Activated CD4-positive, alpha-beta T cell treated with anti-CD3 and anti-CD28 coated beads, Interleukin-2, amount 50 U/mL, for 48 hours (primary cell): ENCODE data around the gene DNMT3L.

Source experiments
- DNase-seq, 2 experiments: peaks; one replicate each; pipeline ENCODE4 v3.0.0-alpha.2; 2020

The DNMT3L gene

GRCh38 chr21:44261675-44262295 is at the start of gene DNMT3L:
TSS of gene DNMT3L (minus strand) at chr21:44261897. CDS start at chr21:44261259, 638 bp downstream.
- no peak for DNase-seq

GRCh38 chr21:44310628-44311507 is 49.2 kb upstream of the DNMT3L start:
- DNase-seq = no peak

DNA sequence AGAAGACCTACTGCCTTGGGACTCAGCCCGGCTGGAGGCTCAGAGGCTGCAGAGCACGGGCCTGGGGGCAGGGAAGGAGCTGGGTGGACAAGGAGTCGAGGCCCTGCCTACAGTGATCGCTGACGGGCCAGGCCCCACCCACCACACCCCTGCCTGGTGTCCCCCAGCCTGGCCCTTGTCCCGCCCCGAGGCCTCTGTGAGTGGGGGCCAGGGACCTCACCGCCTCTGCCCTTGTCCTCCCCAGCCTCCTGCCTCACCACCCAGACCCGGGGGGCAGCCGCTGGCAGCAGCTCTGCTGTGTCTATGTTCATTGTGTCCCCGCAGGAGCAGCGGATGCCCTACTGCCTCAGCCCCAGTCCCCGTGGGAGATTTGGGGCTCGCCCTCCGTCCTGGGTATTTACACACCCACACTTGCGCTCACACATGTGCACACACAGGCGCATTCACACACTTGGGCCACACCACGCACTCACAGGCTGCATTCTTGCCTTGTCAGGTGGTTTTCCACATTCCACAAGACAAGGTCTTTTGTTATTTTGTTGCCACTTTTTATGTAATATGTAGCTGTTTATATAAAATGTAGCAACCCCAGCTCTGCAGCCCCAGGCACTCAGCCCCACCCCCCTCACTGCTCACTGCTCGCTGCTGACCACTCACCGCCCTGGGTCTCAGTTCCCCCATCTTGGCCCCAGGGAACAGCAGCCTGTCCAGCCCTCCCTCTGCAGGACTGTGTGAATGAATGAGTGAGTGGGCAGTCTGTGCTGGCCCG is 45.4 kb upstream of the DNMT3L start:
- no peak for DNase-seq

DNA sequence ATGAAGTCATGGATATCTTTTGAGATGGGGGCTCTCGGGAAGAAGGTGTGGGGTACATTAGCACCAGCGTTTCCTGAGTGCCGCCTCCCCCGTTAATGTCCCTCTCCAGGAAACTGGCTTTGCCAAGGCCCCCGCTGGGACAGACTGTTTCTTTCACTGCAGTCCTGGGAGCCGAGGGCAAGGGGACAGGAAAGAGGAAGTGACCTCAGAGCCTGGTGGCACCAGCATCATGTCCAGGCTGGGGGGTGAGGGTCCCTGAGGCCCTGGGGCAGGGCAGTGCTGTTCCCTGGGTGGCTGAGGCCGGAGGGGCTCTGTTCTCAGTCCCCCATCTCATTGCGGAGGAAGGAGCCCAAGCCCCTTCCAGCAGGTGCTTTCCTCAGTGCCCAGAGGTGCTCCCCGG is 44.0 kb upstream of the DNMT3L start:
- DNase-seq = no peak

GRCh38 chr21:44304877-44305293 is 43.2 kb upstream of the DNMT3L start:
- peak; percentile 48 to 56 for DNase-seq

DNA sequence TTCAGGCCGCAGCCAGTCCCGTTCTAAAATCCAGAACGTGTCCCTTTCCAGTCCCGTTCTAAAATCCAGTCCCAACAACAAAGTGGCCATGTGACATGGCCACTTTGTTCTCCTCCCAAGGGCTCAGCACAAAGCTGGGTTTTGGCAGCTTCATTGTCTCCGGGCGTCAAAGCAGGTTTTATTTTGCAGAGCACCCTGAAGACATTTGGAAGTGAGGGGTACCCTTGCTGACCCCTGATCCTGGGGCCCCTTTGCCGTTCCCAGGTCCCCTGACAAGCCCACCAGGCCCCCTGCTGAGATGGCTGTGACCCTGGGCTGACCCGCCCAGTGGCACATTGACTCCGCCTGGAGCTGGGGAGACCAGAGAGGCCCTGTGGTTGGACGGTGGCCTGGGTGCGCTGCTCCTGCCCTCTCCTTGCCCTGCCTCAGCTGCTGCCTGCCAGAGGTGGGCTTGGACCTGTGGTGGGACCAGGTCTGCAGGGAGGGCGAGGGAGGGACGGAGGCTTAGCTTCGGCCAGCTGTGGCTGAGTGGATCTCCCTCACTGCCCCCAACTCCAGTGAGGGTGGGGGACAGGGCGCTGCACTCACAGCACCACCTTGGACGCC is 42.4 kb upstream of the DNMT3L start:
- DNase-seq = no peak

DNA sequence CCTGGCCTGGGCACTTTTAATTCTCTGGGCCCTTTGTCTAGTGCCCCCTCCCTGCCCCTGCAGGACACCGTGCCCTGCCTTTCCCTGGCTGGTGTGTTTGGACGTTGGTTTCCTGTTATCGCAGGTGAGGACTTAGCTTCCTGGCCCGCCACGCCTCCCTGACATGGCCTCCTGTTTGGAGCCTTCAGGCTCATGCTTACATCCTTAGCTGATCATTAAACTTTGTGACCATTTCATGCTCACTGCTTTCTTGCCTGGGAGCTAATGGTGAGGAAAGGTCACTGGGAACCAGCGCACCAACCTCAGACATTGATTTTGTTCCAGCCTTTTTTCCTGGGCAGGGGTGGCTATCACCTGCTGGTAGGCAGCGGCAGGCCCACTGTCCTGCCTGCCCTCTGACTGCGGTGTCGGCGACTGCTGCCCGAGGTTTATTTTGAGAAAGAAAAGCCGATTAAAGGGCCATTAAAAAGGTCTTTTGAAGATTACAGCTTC is 41.8 kb upstream of the DNMT3L start:
- DNase-seq = no peak

DNA sequence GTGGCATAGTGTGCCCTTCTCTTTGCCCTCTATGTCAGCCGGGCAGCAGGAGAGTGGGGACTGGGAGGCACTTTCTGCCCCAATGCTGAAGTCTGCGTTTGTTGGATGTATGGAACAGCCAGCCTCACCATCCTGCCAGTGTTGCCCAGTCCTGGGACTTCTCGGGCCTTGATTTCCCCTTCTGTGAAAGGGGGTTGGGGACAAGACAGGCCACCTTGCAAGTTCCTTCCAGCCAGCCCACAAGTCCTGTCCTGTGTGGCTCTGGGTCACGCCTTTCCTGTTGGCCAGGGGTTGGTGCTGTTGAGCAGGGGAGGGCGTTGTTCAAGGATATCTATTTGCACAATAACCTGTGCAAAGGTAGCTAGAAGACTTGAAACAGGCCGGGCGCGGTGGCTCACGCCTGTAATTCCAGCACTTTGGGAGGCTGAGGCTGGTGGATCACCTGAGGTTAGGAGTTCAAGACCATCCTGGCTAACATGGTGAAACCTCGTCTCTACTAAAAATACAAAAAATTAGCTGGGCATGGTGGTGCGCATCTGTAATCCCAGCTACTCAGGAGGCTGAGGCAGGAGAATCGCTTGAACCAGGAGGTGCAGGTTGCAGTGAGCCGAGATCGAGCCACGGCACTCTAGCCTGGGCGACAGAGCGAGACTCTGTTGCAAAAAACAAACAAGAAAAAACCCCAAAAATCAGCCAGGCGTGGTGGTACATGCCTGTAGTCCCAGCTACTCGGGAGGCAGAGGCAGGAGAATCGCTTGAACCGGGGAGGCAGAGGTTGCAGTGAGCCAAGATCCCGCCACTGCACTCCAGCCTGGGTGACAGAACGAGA is 41.1 kb upstream of the DNMT3L start:
- DNase-seq = peak in 1 of 2 experiments; percentile 21

- no peak for DNase-seq
These were observed 40.3 kb upstream of the DNMT3L start for GRCh38 chr21:44301961-44302406.

DNA sequence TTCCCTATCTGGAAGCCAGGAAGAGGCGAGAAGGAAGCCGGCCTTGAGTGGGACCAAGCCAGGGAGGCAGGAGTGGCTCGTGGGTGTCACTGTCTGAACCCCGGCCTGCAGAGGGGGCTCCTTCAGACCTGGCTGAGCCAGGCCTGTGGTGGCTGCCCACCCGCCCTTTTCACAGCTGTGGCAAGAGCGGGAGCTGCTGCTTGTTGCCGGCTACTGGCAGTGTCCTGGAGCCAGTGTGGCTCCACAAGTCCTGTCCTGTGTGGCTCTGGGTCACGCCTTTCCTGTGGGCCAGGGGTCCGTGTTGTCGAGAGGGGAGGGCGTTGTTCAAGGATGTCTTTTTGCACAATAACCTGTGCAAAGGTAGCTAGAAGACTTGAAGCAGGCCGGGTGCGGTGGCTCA is 39.4 kb upstream of the DNMT3L start:
- no peak for DNase-seq

GRCh38 chr21:44300262-44300959 is 38.7 kb upstream of the DNMT3L start:
- peak; percentile 72 to 77 for DNase-seq

GRCh38 chr21:44299458-44300261 is 38.0 kb upstream of the DNMT3L start, which contains the start of gene PFKL:
TSS of gene PFKL (plus strand) at chr21:44300053. CDS start at chr21:44300106, 53 bp downstream.
- peak; percentile 70 to 78 for DNase-seq

- no peak for DNase-seq
These were observed 37.4 kb upstream of the DNMT3L start for GRCh38 chr21:44299085-44299457.

GRCh38 chr21:44298301-44298700 is 36.6 kb upstream of the DNMT3L start:
- DNase-seq = no peak

GRCh38 chr21:44297525-44298290 is 36.0 kb upstream of the DNMT3L start:
- DNase-seq = peak; percentile 83 to 87

DNA sequence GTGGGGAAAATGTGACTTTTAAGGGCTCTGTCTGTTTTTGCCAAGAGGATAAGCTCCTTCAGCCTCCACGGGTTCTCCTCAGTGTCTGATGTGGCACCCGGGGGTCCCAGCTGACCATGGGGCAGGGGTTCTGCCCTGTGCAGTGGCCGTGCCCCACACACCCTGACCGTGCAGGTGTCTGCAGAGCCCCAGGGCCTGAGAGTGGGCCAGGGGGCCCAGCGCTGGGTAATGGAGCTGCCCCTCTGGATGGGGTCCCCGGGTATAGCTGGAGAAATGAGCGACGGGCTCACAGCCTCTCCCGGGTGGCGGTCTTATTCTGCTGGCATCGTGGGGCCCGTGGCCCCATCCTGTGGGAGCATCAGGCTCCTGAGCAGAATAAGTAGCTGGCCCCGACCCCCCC is 35.2 kb upstream of the DNMT3L start:
- DNase-seq = no peak

DNA sequence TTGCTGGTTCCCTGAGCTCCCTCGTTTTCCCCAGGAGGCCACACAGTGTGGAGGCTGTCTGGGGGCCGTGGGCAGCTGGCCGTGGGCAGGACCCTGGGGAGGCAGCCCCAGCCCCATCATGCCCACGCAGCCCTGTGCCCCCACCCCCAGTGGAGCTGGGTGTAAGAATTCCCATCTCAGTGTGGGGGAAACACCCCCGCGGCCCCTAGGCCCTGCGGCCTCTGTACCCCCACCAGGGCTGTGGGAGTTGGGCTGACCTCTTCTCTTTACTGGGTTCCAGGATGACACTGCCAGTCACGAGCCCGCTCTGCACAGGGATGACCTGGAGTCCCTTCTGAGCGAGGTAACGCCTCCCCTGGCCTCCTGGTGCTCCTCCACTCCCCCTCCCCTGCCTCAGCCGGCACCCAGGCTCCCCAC is 34.4 kb upstream of the DNMT3L start:
- DNase-seq = no peak

DNA sequence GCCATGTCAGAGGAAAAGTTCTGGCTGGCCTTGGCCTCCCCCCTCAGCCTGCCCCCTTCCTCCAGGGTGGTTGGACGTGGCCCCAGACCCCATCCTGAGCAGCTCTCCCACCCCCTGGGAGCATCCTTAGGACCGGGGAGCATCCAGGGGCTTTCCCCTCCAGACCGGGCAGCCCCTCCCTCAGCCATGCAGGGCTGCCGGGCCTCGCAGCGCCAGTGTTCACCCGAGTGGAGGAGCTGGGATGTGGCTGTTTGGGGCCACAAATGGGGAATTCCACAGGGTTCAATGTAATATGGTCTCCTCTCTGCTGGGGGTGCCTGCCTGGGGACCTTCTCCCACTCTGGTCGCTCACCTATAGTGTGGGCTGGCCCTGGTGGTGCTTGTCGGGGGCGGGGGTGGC is 33.9 kb upstream of the DNMT3L start:
- no peak for DNase-seq

- no peak for DNase-seq
These were observed 33.5 kb upstream of the DNMT3L start for GRCh38 chr21:44295163-44295573.
